Neural progenitor cell (in vitro differentiated cells): ENCODE results near the gene SOCS2. TPM values are rescaled to one million over a fixed set of nuclear protein-coding genes. Genes with fewer than 3 reads are reported as not detected.

Experiments used
- DNase-seq: peaks from one replicate; pipeline ENCODE4 v3.0.0-alpha.2; 2016; ENCODE audit warnings: low spot score
- H2AFZ ChIP-seq: fragments of 200-600 bp; sonication (generic); replicated peaks from 2 replicates; pipeline ENCODE4 v1.6.1; 2016; ENCODE audit warnings: antibody characterized with exemption
- H3F3A ChIP-seq: fragments of 200-600 bp; sonication (generic); 2 replicates; pipeline ENCODE4 v1.6.1; 2016; ENCODE audit warnings: antibody characterized with exemption, low read depth
- H3K27ac ChIP-seq: fragments of 200-600 bp; sonication (generic); 2 replicates; pipeline ENCODE4 v1.5.1; 2016; ENCODE audit warnings: mild to moderate bottlenecking
- H3K27me3 ChIP-seq: fragments of 200-600 bp; sonication (generic); 2 replicates; pipeline ENCODE4 v1.6.1; 2016; ENCODE audit warnings: mild to moderate bottlenecking, moderate library complexity
- H3K36me3 ChIP-seq: fragments of 200-600 bp; sonication (generic); 2 replicates; pipeline ENCODE4 v1.5.1; 2016
- H3K4me1 ChIP-seq: fragments of 200-600 bp; sonication (generic); 2 replicates; pipeline ENCODE4 v1.6.1; 2016; ENCODE audit warnings: mixed run types
- H3K4me2 ChIP-seq: fragments of 200-600 bp; sonication (generic); 2 replicates; pipeline ENCODE4 v1.6.1; 2016
- H3K4me3 ChIP-seq: fragments of 200-600 bp; sonication (generic); 2 replicates; pipeline ENCODE4 v1.5.1; 2016
- H3K79me2 ChIP-seq: fragments of 200-600 bp; sonication (generic); 2 replicates; pipeline ENCODE4 v1.6.1; 2016; ENCODE audit warnings: low read depth
- H3K9ac ChIP-seq: fragments of 200-600 bp; sonication (generic); 2 replicates; pipeline ENCODE4 v1.6.1; 2016
- H3K9me3 ChIP-seq: fragments of 200-600 bp; sonication (generic); 2 replicates; pipeline ENCODE4 v1.5.1; 2016; ENCODE audit warnings: low read depth
- H4K20me1 ChIP-seq: fragments of 200-600 bp; sonication (generic); 2 replicates; pipeline ENCODE4 v1.6.1; 2016; ENCODE audit warnings: low read depth
- H3K27ac Mint-ChIP-seq: 3 replicates; pipeline ENCODE4 v1.8.0; 2021; ENCODE audit warnings: mixed read lengths
- H3K27me3 Mint-ChIP-seq: 2 replicates; pipeline ENCODE4 v1.8.0; 2022; ENCODE audit warnings: low read depth, mild to moderate bottlenecking, inconsistent platforms, moderate library complexity, mixed read lengths; ENCODE audit not compliant: insufficient read depth
- H3K36me3 Mint-ChIP-seq: 3 replicates; pipeline ENCODE4 v1.8.0; 2021; ENCODE audit warnings: mixed read lengths
- H3K4me1 Mint-ChIP-seq: 3 replicates; pipeline ENCODE4 v1.8.0; 2021; ENCODE audit warnings: mixed read lengths
- H3K4me3 Mint-ChIP-seq: 3 replicates; pipeline ENCODE4 v1.8.0; 2021; ENCODE audit warnings: mild to moderate bottlenecking, moderate library complexity, mixed read lengths
- H3K9me3 Mint-ChIP-seq: 3 replicates; pipeline ENCODE4 v1.8.0; 2020; ENCODE audit warnings: mixed read lengths
- EZH2 ChIP-seq: fragments of 200-600 bp; sonication (generic); IDR thresholded peaks from 2 replicates; pipeline ENCODE4 v1.6.1; 2017; ENCODE audit warnings: antibody characterized with exemption, mild to moderate bottlenecking, moderate library complexity
- EZH2phosphoT487 ChIP-seq: fragments of 200-600 bp; sonication (generic); IDR thresholded peaks from 2 replicates; pipeline ENCODE4 v1.6.1; 2017; ENCODE audit warnings: antibody characterized with exemption
- total RNA-seq: library from RNA; depleted of rRNA; stranded (reverse); fragments of >200 nt; gene quantifications from 2 replicates; pipeline ENCODE4 v1.2.3, GENCODE V29; 2015; ENCODE audit warnings: low replicate concordance
- TF ChIP-seq, protein P1 (sequence below): fragments of 200-600 bp; sonication (generic); IDR thresholded peaks from 2 replicates; pipeline ENCODE4 v1.5.1; 2017; ENCODE audit warnings: antibody characterized with exemption, mild to moderate bottlenecking

SOCS2 gene, protein sequence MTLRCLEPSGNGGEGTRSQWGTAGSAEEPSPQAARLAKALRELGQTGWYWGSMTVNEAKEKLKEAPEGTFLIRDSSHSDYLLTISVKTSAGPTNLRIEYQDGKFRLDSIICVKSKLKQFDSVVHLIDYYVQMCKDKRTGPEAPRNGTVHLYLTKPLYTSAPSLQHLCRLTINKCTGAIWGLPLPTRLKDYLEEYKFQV
- 3.5 and 4.9 TPM in 2 replicates for total RNA-seq

DNA sequence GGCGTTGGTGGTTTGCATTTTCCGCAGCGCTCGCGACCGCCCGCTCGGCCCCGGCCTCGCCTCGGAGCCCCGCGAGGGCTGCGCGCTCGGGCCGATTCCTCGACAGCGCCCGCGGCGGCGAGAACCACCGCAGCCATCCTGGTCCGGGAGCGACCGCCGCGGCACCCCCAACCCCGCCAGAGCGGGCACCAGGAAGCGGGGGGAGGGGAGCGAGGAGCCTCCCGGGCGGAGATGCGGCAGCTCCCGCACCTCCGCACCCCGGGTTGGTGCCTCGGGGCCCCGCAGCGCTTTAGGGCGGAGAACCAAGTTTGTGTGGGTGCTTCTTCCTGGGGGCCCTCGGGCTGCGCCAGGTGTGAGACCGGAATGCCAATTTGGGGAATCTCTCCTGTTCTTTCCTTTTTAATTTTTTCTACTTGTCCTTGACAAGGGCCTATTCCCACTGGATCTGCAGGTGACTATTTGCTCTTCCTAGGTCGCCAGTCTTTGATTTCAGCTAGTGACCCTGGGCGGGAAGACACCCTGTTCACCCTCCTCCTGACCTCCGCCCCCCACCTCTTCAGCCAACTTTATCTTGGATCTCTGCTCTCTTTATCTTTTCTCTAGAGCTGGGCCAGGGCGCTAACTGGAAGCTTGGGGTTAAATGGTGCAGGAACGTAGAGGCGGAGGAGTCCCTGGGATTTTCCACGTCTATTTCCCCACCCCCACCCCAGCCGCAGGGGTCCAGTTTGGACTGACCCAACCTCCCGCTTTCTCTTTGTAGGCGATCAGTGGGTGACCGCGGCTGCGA, at the start of gene SOCS2:
TSS of gene SOCS2 (plus strand) at position 751 of the 787 bp plus-strand sequence. CDS start 223 bp downstream, outside the sequence.
- Histone ChIP-seq H2AFZ (peak within 1 kb of the TSS; percentile 95), H3K4me2 (peak within 1 kb of the TSS; percentile 90), H3K36me3 (no peaks in the 10 kb centered on the region), H3K27ac (no peak within 1 kb of the TSS), H3K9me3 (no peaks in the 10 kb centered on the region), H4K20me1 (peaks cover 35% of the 10 kb centered on the region), H3K9ac (no peak within 1 kb of the TSS), H3K4me3 (peak within 1 kb of the TSS; percentile 72), H3F3A (peaks cover 28% of the 10 kb centered on the region), H3K27me3 (peaks cover 81% of the 10 kb centered on the region), H3K4me1 (peaks cover 14% of the 10 kb centered on the region), H3K79me2 (no peaks in the 10 kb centered on the region)
- Mint-ChIP-seq H3K4me1 (peaks cover 12% of the 10 kb centered on the region), H3K27me3 (peaks cover 18% of the 10 kb centered on the region), H3K9me3 (no peaks in the 10 kb centered on the region), H3K4me3 (peak within 1 kb of the TSS; percentile 95), H3K36me3 (peaks cover 5% of the 10 kb centered on the region), H3K27ac (peak within 1 kb of the TSS; percentile 76)
- TF ChIP-seq EZH2 (no peak), EZH2phosphoT487 (peak; percentile 13)
- peak; percentile 80 for DNase-seq

DNA sequence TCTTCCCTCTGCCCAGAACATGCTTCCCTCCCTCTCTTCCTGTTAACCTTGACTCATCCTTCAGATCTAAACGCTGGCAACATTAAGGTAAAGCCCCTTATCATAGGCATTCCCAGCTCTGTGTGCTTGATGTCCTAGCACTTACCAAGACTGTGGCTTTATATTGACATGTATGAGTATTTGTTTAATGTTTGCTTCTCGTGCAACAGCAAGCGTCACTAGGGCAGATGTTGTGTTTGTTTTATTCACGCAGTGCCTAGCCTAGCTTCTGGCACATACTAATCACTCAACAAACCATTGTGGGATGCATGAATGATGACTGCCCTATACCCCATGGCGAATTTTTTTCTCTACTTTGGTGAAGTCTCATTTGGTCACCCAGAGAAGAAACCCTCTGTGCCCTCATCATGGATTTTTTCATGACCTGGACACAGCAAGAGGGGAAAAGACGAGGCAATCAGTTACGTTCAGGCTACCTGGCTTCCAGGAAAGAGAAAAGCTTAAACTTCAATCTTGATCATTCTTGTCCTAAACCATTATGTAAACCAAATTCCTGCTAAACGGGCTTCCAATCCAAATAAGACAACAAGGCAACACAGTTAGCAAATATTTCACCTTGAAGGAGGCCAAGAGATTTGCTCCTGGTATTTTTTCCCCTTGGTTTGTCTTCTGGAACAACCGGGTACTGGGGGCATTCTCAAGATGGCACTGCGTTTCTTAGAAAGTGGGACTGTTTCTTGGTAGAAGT, 47.9 kb upstream of the SOCS2 start:
- TF ChIP-seq EZH2phosphoT487 (no peak), EZH2 (no peak)
- TF ChIP-seq, protein P1, sequence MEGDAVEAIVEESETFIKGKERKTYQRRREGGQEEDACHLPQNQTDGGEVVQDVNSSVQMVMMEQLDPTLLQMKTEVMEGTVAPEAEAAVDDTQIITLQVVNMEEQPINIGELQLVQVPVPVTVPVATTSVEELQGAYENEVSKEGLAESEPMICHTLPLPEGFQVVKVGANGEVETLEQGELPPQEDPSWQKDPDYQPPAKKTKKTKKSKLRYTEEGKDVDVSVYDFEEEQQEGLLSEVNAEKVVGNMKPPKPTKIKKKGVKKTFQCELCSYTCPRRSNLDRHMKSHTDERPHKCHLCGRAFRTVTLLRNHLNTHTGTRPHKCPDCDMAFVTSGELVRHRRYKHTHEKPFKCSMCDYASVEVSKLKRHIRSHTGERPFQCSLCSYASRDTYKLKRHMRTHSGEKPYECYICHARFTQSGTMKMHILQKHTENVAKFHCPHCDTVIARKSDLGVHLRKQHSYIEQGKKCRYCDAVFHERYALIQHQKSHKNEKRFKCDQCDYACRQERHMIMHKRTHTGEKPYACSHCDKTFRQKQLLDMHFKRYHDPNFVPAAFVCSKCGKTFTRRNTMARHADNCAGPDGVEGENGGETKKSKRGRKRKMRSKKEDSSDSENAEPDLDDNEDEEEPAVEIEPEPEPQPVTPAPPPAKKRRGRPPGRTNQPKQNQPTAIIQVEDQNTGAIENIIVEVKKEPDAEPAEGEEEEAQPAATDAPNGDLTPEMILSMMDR, result no peak
- Histone ChIP-seq H3K4me2 (no peak overlapping the region), H3K9me3 (no peaks in the 10 kb centered on the region), H3K4me3 (no peak overlapping the region), H2AFZ (no peak overlapping the region), H3K4me1 (peaks cover 5% of the 10 kb centered on the region), H3K79me2 (no peaks in the 10 kb centered on the region), H3K27ac (no peak overlapping the region), H3F3A (no peaks in the 10 kb centered on the region), H4K20me1 (no peaks in the 10 kb centered on the region), H3K9ac (no peak overlapping the region), H3K27me3 (no peaks in the 10 kb centered on the region), H3K36me3 (no peaks in the 10 kb centered on the region)
- Mint-ChIP-seq H3K27me3 (peaks cover 4% of the 10 kb centered on the region), H3K4me1 (peaks cover 22% of the 10 kb centered on the region), H3K27ac (no peak overlapping the region), H3K9me3 (peaks cover 1% of the 10 kb centered on the region), H3K36me3 (no peaks in the 10 kb centered on the region), H3K4me3 (no peak overlapping the region)
- no peak for DNase-seq

DNA sequence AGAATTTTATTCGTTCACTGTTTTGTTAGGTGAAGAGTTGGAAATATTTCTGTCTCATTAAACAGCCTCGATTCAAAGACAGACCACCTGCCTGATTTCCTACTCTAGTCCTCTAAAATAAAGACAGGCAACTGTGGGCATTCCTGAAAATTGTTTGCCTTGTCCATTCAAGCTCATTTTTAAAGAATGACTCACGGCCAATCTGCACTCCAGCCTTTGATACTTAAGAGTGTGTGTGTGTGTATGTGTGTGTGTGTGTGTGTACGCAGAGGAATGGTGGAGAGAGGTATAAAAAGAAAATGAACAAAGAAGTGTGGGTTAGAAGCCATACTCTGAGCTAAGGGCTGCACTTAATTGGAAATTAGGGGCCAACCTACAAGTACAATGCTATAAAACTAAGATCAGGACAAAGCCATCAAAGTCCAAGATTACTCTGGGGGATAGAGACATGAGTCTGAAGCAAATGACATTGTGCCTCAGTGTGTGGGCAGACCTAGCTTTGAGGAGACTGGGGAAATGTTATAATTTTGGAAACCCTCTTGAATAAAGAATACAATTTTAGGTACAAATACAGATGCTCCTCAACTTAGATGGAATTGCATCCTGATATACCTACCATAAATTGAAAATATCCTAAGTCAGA, 45.6 kb upstream of the SOCS2 start:
- peaks cover 17% of the 10 kb centered on the region for H3K4me1 Mint-ChIP-seq
- H3K4me2 ChIP-seq, result no peak overlapping the region

More for the DNA sequence above, 45.6 kb upstream of the SOCS2 start:
- no peaks in the 10 kb centered on the region for H3K36me3 Mint-ChIP-seq
- H4K20me1 ChIP-seq, result no peaks in the 10 kb centered on the region
- no peaks in the 10 kb centered on the region for H3K79me2 ChIP-seq
- no peak overlapping the region for H3K4me3 Mint-ChIP-seq
- H3K9me3 ChIP-seq, result no peaks in the 10 kb centered on the region
- H3K9ac ChIP-seq, result no peak overlapping the region
- peaks cover 4% of the 10 kb centered on the region for H3K27me3 Mint-ChIP-seq
- peak overlapping the region; percentile 27 for H3K27ac Mint-ChIP-seq
- no peak overlapping the region for H2AFZ ChIP-seq
- H3K9me3 Mint-ChIP-seq, result peaks cover 4% of the 10 kb centered on the region
- DNase-seq, result peak; percentile 15
- H3K4me3 ChIP-seq, result no peak overlapping the region
- no peaks in the 10 kb centered on the region for H3K36me3 ChIP-seq
- H3F3A ChIP-seq, result no peaks in the 10 kb centered on the region
- no peaks in the 10 kb centered on the region for H3K4me1 ChIP-seq
- TF ChIP-seq EZH2phosphoT487 (no peak), EZH2 (no peak)
- TF ChIP-seq, protein P1, result no peak
- H3K27ac ChIP-seq, result no peak overlapping the region
- no peaks in the 10 kb centered on the region for H3K27me3 ChIP-seq
